Stimulated activated CD4-positive, alpha-beta T cell treated with anti-CD3 and anti-CD28 coated beads, Interleukin-4, amount 100 ng/mL, for 24 hours (primary cell): ENCODE measurements around the gene BICC1.

Experiments
- DNase-seq: peaks from one replicate; pipeline ENCODE4 v3.0.0-alpha.2; 2020

Gene BICC1

DNA sequence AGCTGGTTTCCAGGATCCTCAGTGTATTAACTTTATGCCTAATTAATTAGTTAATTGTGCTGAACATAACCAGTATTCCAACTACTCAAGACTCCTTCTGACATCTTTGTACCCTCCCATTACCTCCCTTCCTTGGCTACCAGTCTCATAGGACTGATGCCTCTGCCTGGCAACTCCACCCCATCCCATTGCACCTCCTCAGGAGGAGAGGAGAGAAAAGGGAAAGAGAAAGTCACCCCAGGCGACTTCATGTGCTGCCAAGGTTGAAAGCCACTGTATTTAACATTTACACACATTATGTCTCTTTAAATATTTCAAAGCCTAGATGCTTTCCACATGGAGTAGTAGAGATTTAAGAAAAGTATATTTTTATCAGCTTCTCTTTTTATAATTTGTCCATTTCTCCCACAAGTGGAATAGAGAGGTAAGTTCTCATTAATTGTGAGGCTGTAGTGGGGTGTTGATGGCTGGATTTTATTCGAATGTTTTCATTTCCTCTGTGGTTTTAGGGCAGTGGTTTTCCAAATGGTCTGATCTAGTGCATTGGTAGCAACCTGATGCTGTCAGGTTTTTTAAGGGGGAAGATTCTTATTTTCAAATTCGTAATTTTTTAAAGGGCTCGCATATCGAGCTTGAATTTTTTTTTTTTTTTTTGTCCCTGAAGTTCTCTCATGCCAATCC, 148.0 kb downstream of the BICC1 start:
- no peak for DNase-seq

DNA sequence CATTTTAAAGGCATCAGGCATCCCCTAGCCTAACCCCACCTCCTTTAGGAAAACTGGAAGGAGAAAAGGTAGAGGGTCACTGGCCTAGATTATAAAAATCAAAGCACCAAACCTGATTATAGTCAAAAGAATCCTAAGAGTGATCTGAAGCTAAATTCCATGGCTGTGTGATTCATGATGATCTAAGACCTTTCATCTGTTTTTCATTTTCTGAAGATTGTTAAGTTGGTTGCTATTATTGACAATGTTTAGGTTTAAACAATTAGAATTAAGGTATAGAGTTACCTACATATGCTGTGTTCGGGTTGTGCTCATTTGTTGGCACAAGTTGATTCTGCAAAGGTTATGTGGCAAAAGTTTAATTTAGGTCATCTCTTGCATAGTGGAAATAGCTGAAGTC, 148.7 kb downstream of the BICC1 start:
- no peak for DNase-seq

DNA sequence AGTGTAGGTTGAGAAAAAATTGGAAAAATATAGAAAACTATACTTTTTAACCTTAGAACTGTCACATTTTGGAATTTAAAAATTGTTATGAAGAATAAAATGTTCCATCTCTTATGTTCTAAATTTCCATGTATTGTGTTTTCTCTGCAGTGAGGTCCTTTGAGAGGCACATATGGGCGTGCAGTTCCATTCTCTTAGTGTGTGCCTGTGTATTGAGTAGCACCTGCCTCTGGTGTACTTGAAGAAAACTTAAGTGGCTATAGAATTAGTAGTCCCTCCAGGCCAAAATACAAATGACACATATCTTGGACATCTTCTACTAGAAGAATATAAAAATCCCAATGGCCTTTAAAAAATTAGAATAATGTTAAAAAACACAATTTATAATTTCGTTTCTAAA, 149.2 kb downstream of the BICC1 start:
- DNase-seq: no peak

DNA sequence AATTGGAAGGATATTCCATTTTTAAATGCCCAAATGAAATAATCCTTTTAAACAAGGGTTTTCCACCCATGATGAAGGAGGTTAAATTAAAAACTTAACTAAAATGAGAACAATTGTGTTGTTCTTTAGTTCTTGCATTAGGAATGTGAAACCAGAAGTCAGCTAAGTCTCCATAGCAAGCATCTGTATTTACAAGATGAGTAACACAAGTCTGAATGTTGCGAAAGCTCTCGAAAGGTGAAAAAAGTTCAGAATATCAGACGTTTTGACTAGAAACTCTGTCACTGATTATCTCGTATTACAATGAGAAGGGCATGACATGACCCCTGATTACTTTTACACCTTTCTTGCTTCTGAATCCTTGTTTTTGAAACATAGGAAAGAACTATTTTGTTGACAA, 149.6 kb downstream of the BICC1 start:
- DNase-seq: no peak

DNA sequence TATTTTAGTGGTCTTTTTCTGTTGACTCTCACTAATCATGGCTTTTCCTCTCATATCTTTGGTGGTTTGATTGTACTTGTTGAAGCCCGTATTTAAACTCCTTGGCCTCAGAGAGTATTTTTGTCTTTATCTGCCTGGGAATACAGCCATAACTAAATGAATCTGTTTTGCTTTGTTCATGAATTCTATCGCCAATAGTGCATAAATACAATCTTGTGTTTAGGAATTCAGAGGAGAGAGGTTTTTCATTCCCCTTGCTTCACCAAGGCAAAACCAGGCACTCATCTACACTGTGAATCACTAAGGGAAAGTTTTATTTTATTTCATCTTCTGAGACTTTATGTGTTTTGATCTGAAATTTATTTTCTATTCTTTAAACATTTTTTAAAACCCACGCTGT, 152.7 kb downstream of the BICC1 start:
- DNase-seq: no peak

DNA sequence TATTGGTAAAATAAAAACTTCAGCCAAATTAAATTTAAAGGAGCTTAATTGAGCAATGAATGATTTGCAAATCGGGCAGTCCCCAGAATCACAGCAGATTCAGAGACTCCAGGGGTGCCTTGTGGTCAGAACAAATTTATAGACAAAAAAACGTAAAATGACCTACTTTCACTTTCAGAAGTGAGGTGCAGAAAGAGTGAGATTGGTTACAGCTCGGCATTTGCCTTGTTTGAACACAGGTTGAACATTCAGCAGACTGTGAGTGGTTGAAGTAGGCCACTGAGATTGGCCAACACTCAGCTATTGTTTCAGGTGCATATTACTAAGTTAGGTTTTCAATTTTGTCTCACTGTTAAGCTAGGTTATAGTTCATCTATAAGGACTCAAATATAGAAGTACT, 153.4 kb downstream of the BICC1 start:
- DNase-seq: no peak

DNA sequence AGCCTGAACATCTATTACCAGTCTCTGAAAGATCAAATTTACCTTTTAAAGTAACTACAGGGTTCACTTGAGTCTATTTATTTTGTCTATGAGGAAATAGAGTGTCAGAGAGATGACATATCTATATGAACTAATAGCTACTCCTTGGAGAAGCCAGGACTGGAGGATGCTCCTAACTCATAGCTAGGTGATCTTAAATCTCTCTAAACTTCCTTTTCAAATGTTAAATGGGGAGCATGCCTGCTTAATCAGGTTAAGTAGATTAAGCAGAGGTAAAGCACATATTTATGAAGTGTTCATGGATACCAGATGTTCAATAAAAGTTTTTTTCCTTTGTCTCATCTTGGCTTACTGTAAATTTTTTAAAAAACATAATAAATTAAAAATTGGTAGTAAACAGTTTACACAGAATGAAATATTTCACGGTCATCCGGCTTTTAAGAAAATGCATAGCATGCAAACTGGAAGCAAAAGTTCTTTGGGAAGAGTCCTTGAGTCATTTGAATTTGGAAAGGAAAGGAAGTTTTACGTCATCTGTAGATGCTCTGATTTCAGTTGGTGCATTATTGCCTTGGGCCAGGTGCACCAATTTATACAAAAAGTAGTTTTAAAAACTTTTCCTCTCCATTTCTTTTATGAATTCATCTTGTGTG, 155.1 kb downstream of the BICC1 start:
- no peak for DNase-seq

DNA sequence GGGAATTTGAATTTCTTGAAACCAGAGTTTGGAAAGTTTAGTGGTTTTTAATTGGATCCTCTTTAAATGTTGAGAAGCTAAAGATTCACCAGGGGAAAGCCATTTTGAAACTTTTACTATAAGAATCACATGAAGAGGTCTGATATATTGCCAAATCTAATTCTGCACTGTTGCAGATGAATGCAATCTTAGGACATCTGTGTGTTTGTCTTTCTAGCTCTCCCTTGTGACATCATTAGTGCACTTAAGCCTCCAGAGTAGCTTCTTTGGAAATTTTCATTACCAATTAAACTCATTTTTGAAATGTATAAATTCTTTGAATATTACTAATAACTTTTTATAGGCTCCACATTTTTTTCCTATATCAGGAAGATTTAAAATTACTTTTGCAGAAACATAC, 160.2 kb downstream of the BICC1 start:
- DNase-seq: no peak

DNA sequence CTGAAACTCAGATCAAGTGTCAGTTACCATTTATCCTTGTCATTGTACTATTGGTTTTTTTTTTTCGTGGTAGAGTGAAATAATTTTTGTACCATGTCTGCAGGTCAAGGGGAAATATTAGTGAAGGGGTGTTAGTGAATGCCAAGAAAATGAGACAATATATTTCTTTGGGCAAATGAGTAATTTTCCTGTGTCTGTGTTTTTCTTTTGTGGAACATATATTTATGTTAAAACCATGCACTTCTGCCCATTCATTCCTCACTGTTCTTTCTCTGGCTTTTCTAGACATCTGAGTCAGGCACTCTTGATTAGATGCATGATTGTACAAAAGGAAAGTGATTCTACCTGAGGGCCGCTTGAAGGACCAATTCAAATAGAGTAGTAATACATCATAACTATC, 161.6 kb downstream of the BICC1 start:
- DNase-seq: no peak

DNA sequence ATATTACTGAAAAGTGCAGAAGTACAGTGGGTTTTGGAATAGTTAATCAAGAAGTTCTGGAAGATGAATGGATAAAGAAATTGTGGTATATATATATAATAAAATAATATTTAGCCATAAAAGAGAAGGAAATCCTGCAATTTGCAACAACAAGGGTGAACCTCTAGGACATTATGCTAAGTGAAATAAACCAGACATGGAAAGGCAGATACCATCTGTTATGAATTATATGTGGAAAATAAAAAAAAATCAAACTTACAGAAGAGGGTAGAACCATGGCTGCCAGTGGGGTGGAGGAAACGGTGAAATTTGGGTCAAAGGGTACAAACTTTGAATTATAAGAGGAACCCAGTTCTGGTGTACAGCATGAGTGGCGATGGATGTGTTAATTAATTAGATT, 162.6 kb downstream of the BICC1 start:
- DNase-seq: no peak

DNA sequence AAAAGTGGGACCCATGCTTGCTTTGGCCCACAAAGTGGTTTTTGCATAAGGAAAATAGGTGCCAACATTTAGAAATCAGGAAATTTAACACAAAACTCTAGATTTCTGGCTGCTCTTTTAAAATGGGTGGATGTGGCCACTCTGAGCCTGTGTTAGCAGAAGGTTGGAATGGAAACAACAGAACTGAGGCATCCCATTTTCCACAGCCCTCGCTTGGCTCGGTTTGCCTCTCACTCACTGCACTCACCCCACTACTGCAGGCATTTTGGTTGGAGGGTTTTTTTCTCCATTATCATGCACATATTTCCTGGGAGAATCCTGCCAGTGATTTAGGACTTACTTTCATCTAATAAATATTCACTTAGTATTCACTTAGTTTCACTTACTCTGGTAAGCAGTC, 178.9 kb downstream of the BICC1 start:
- DNase-seq: no peak

DNA sequence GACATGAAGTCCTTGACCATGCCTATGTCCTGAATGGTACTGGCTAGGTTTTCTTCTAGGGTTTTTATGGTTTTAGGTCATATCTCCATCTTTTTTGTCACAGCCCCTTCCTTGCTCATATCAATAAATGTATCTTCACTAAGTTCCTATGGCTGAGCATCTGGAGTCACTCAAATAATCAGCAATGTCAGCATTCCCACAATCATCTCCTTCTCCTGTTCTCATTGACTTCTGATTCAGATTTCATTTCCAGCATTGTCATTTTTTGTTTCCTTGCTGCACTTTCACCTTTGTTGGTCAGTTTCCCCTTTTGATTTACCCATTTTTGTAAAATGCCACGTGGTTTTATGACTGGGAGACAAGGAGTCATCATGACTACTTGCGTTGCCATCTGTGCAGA, 181.2 kb downstream of the BICC1 start:
- no peak for DNase-seq

DNA sequence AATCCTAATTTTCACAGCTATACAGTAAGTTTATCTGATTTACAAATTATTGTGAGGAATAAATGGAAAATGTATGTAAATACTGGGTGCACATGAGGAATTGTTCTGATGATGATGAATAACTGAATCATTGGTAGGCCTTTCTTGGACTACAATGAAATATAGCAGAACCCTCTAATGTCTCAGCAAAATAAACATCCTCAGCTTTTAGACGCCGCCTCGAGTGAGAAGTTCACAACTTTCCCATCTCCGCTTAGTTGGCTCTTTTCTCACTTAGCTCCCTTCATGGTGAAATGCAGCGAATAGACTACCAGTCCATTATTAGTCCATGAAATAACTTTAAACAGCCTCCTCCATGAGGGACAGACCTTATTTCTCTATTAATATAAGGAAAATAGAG, 182.3 kb downstream of the BICC1 start:
- DNase-seq: no peak

DNA sequence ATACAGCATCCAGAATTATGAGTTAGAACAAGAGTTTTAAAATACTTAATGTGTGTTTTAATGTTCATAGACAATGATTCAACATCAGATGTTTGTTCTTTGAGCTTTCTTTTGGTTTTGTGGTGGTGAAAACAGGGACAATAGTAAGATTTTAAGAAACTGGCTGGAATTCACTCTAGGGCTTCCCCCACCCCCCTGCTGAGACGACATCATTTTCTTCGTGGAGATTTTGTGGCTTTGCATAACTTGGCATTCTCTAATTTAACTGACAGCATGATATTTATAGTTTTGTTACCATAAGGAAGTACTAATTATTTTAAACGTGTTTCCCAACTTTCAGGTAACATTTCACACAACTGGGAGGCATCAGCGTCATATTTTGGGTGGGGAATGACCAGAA, 184.1 kb downstream of the BICC1 start:
- no peak for DNase-seq

DNA sequence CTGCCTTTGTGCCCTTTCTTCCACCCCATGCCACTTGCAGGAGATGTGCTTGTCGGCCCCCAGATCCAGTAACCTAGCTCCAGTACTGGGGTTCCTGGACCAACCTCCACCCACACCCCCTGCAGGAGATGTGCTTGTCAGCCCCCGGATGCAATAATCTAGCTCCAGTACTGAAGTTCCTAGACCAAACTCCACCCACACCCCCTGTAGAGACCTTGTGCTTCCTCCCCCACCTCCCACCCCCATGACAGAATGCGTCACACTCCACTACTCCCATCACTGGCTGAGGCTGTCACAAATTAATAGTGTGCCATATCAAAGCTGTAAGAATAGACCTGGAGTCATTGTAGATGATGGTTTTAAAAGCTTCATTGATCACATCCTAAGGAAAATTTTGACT, 185.0 kb downstream of the BICC1 start:
- no peak for DNase-seq

DNA sequence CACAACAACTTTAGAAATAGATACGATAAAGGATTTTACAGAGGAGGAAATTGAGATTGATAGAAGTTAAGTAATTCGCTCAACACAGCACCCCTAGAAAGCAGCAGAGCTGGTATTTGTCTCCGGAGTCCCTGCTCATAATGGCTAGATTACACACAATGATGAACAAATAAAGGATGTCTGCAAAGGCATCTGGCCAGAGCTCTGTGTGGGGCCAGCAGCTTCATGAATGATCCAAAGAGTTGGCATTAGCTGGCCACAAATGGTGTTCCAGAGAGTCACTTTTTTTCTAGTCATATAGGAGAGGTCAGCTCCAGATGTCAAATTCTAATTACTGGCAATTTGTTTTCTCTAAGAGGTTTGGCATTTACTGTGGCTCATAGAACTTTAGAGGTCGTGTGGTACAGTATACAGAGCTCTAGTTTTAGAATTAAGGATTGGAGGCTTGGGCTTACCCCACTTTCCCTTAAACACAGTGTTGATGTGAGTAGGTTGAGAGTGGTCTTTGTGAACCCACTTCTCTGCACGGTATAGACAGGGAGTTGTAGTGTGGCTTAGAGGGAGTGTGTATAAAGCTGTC, 186.2 kb downstream of the BICC1 start:
- no peak for DNase-seq

DNA sequence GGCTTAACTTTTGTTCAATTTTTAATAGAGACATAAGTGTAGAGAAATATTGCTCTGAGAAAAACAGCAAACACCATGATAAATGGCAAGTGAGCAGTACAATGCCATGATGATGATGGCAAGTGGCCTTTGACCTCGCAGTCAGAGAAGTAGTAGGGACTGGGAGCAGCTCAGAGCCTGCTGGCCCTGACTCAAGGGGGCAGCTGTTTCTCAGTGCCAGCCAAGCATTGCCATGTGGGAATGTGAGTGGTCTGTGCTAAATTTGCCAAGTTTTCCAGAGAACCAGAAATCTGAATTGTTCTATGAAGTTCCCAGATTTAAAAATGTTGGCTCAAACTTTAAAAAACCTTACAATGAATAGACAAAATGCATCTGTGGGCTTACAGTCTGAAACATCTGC, 187.9 kb downstream of the BICC1 start:
- no peak for DNase-seq

DNA sequence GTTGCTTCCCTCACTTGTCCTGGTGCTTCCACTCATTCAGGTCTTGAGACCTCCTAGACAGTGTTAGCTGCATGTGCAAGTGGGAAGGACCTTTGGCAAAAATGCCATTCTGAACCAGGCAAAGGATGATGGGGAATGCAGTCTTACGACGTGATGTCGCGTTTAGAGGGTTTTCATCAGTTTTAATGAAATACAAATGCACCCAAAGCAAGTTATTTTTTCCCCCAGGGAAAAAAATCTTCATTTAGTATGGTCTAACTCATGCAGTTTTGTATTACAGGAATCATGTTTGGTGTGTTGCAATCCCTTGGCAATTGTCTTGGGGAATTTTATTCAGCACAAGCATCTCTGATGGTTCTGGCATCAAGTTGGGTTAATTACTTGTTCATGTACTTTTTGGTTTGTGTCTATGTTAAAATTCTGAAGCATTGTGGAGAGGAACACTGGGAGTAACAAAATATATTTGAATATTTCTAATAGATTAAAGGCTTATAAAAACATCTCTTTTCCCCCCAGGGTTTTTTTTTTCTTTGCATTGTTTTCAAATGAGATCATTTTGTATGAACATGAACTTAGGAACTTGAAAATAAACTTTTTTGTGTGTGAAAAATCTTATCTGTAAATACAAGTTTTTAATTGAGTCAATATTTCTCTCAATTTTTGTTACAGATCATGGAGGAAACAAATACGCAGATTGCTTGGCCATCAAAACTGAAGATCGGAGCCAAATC, 188.9 kb downstream of the BICC1 start:
- DNase-seq: no peak

DNA sequence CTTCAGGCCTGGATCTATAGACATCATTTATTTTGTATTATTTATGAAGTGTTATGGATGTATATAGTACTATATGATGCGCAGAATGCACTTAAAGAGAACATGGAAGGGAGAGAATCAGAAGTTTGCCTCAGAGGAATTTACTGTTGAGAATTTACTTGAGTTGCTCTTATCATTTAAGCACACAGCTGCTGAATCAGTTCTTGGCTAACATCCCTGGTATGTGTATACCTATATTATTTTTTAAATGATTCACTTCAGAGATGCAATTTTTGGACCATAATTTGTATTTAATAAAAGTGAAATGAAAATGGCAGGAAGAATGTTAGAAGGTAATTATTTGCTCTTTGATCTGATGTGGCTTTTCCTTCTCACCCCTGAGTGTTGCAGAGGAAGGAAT, 191.6 kb downstream of the BICC1 start:
- DNase-seq: no peak

DNA sequence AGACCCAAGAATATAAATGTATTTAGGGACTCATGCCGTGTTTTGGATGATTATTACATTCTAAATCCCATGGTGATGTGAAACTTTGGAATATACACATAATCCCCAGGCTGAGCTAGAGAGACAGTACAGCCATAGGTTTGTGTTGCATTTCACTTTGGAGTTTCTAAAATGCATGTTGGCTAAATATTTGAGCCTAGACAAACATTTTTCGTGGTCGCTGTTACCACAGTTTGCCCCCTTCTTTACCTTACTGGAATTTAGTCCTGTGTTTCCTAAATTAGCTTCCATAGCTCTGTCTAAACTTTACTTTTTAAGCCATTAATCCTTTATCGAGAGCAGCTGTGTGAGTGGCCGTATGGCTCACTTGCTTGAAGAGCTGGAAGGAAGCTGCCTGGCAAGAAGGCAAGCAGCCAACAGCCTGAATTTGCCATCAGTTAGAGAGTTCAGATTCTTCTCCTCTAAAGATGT, 192.0 kb downstream of the BICC1 start:
- DNase-seq: no peak

DNA sequence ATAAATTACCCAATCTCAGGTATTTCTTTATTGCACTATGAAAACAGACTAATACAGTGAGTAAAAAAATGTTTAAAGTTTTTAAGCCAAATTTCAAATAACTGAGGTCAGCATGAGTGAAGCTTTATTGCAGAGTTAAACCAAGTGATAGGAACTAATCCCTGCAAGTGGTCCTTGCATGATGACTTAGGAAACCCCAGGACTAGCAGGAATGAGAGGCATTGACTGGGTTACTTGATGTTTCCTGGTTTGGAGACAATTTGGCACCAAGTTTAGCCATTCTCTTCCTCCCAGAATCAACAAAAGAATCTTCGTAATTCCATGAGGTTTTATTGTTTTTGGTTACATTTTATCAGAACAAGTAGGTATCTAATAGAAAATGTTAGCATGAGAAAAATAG, 194.2 kb downstream of the BICC1 start:
- no peak for DNase-seq

DNA sequence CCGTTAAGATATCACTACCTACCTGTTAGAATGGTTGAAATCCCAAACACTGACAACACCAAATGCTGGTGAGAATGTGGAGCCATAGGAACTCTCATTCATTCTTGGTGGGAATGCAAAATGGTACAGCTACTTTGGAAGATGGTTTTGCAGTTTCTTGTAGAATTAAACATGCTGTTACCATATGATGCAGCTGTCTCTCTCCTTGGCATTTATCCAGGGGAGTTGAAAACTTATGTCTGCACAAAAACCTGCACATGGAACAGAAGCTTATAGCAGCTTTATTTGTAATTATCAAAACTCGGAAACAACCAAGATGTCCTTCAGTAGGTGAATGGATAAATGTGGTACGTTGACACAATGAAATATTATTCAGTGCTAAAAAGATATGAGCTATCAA, 199.5 kb downstream of the BICC1 start:
- DNase-seq: no peak

DNA sequence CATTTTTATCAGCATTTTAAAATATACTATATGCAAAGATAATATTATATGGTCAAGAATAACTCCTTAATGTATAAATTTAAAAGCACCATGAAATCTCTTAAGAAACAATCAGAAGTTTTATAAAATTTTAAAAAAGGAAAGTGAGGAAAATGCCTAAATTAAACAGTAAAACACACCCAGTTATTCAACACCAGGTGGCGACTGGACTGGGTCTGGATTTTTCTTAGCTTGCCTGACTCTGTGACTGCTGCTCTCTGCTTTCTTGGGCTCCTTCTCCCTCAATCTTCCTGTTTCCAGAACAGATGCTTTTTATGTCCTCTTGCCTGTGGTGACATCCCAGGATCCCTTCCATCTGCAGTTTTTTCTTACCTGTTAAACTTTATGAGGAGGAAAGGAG, 200.3 kb downstream of the BICC1 start:
- DNase-seq: no peak

DNA sequence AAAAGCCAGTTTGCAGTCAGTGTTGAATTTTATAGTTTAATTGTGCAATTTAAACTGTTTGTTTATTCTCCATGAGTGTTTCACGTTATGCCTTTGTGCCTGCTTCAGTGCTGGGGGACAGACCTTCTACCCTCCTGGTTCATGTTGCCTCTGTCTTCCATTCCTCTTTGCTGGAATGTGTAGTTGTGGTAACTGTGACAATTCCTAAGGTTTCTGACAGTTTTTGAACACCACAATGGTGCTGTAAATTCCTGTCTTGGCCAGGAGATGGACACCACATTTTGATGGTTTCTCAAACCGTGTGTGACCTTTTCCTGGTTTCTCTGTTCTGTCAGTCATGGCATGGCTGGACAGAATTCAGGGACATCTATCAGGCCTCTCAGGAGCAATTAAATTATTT, 201.7 kb downstream of the BICC1 start:
- no peak for DNase-seq
